ENCODE data around the gene RINL.

GRCh38 chr19:38830039-38830733 is 47.9 kb downstream of the RINL start:
- TF ChIP-seq POLR2A (IDR thresholded peaks at IDR 0.05) (no peak), CTCF (IDR thresholded peaks at IDR 0.05) (no peak)

All from testis (tissue), 2 donors.